Hepatocyte (in vitro differentiated cells): Measurements from ENCODE around the gene SYNPO2.

Source experiments
- EZH2 ChIP-seq: fragments of 200-600 bp; sonication (generic); IDR thresholded peaks from 2 replicates; pipeline ENCODE4 v1.6.1; 2016; ENCODE audit warnings: antibody characterized with exemption, mild to moderate bottlenecking, borderline replicate concordance
- TF ChIP-seq, protein P1 (sequence below): fragments of 200-600 bp; sonication (generic); IDR thresholded peaks from 2 replicates; pipeline ENCODE4 v1.5.1; 2016; ENCODE audit warnings: antibody characterized with exemption, mild to moderate bottlenecking; ENCODE audit not compliant: poor library complexity

DNA sequence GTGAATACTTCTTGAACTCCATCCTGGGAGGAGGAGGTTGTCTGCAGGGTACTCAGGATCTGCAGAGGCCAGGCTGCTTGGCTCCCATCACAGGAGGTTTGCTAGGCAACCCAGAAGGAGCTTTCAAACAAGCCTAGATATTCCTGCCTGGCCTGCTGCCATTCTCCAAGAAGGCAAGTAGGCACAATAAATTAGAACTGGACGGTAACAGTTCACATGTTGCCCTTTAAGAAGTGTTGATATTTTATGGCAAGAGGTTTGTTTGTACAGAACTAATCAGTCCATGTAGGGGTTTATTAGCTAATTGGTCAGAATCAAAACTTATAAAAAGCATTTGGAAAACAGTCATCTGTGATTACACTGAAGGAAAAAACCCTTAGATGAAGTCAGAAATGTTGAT lies 39.3 kb downstream of the SYNPO2 start:
- TF ChIP-seq, protein P1, sequence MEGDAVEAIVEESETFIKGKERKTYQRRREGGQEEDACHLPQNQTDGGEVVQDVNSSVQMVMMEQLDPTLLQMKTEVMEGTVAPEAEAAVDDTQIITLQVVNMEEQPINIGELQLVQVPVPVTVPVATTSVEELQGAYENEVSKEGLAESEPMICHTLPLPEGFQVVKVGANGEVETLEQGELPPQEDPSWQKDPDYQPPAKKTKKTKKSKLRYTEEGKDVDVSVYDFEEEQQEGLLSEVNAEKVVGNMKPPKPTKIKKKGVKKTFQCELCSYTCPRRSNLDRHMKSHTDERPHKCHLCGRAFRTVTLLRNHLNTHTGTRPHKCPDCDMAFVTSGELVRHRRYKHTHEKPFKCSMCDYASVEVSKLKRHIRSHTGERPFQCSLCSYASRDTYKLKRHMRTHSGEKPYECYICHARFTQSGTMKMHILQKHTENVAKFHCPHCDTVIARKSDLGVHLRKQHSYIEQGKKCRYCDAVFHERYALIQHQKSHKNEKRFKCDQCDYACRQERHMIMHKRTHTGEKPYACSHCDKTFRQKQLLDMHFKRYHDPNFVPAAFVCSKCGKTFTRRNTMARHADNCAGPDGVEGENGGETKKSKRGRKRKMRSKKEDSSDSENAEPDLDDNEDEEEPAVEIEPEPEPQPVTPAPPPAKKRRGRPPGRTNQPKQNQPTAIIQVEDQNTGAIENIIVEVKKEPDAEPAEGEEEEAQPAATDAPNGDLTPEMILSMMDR = no peak
- TF ChIP-seq EZH2 = no peak
